ENCODE measurements around the gene PDXDC1. TPM values are rescaled to one million over a fixed set of nuclear protein-coding genes. Genes with fewer than 3 reads are reported as not detected.
"Not testable (repeated sequence)": the region's sequence is repeated elsewhere in the genome, so short reads cannot be mapped to it uniquely, and the experiment has no call there.

Gene PDXDC1
- total RNA-seq, 1 experiment from 2014 or later, result 95.5 TPM

DNA sequence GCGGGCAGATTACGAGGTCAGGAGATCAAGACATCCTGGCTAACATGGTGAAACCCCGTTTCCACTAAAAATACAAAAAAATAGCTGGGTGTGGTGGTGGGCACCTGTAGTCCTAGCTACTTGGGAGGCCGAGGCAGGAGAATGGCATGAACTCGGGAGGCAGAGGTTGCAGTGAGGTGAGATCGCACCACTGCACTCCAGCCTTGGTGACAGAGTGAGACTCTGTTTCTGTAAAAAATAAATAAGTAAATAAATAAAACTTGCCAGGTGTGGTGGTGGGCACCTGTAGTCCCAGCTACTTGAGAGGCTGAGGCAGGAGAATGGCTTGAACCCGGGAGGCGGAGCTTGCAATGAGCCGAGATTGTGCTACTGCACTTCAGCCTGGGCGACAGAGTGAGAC lies 38.1 kb downstream of the PDXDC1 start:
- DNase-seq (ENCODE audit: low read depth), result not testable (repeated sequence)

DNA sequence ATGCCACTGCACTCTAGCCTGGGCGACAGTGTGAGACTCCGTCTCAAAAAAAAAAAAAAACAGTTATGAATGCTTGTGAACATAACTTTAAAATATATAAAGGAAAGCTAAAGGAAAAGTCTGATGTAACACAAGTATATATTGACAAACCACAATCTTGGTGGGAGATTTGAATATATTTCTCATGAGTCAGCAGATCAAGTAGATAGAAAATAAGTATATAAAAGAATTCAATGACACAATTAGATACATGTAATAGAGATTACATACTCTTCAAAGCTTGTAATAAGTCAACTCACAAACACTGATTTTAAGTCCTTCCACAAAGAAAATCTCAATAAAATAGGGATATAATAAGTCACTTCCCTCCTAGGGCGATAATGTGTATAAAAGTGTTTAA lies 40.8 kb downstream of the PDXDC1 start:
- not testable (repeated sequence) for DNase-seq (ENCODE audit: low read depth)

DNA sequence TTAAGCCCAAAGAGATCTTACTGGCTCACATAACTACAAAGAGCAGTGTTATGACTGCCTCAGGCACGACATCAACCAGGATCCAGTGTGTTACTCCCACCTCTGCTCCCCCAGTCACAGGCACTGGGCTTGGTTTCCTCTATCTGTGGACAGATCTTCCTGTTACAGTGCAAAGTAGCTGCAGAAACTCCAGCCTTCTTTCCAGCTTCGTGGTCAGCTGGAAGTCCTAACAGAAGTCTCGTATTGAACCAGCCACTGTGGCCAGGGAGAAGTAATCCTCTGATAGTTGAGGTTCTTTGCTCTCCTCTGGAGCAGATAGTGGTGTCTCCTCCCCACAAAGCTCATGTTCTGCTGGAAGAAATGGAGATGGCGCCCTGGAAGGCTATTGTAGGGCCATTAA lies 41.5 kb downstream of the PDXDC1 start:
- peak; percentile 44 for DNase-seq (ENCODE audit: low read depth)

DNA sequence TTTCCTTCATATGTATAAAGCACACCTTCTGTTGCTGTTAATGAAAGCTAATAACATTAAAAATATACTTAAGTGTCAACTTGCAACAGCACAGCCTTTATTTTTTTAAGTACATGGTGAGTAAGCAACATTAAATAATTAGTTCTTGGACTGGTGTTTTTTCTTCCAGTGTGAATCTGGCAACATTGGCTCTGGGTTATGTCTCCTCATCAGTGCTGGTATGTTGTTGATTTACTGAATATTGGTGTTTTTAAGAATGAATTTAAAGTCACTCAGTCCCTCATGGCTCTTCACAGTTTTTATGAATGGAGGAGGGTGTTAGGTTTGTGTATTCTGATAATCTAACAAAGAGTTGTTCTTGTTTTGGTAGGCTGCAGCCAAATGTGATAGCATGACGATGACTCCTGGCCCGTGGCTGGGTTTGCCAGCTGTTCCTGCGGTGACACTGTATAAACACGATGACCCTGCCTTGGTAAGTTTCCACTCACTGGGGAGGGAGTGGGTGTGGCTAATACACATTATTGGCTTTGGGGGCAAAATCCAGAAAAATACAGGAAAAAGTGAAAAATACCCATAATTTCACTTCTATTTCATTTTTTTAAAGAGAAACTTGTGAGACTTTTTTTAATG lies 42.2 kb downstream of the PDXDC1 start:
- peak; percentile 68 for DNase-seq (ENCODE audit: low read depth)

DNA sequence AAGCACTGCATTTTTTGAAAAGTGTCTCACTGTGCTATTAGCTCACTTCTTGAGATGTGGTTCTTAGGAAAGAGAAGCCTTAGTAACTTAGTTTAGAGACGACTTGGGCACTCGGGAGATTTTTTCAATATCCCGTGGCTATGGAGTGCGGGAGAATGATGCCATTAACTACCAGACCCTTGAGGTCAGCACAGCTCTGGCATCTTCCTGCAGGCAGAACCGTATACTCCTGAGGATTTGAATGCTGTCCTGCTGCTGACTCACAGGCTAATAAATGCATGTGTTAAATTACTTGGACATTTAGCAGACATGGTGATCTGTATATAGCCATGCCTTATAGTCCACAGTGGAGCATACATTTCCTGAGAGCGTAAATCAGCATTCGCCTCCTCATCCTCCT lies 46.6 kb downstream of the PDXDC1 start:
- DNase-seq (ENCODE audit: low read depth), result peak; percentile 67

DNA sequence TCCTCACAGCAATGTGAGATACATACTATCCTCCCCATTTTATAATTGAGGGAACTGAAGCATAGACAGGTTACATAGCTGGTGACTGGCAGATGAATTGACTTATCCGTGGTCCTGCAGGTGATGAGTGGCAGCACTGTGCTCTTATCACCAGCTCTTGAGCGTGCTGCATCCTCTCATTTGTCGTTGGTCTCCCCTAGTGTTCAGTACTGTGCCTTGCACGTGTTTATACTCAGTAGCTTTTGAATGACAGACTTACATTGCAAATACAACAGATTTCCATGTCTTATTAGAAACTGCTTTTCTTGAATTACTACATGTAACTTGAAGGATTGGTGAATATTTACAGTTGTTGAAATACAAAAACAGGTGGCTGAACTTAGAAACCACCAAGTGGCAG lies 47.4 kb downstream of the PDXDC1 start:
- DNase-seq (ENCODE audit: low read depth), result peak; percentile 40

DNA sequence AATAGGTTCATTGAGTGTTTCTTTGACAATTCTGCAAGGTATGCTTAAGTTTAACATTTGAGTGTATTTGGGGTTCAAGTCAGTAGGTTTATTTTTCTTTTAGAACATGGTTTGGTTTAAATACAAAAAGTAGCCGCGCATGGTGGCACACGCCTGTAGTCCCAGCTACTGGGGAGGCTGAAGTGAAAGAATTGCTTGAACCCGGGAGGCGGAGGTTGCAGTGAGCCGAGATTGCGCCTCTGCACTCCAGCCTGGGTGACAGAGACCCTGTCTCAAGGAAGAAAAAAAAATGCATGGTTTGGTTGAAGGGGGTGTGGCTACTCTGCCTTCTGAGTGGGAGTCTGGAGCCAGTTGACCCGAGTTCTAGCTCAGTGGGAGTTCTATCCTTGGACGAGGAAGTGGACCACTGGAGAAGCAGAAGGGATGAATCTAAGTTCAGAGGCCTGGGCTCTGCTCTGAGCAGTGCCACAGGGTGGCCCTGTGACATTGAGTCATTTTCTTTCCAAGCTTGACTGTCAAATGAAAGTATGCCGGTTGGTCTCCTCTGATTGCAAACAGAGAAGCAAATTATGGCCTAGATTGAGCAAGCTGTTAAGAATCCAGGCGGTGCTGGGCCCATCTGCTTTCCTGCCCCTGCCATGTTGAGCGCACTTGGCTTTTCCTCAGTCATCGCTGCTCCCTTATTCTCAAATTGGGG lies 48.7 kb downstream of the PDXDC1 start:
- not testable (repeated sequence) for DNase-seq (ENCODE audit: low read depth)

DNA sequence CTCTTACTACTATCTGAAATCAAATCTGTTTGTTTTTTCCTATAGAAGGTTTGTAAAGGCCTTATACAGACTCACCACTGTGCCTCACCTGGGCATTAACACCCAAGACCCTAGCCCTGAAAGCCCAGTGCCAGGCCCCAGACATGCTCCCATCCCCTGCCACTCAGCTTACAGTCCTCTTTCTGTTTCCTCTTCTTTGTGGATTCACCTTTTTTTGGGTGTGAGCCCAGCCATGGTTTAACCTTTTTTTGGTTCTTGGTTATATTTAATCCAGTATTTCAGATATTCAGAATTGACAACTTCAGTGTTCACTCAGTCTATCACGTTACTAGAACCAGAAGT lies 50.0 kb downstream of the PDXDC1 start:
- DNase-seq (ENCODE audit: low read depth), result not testable (repeated sequence)

DNA sequence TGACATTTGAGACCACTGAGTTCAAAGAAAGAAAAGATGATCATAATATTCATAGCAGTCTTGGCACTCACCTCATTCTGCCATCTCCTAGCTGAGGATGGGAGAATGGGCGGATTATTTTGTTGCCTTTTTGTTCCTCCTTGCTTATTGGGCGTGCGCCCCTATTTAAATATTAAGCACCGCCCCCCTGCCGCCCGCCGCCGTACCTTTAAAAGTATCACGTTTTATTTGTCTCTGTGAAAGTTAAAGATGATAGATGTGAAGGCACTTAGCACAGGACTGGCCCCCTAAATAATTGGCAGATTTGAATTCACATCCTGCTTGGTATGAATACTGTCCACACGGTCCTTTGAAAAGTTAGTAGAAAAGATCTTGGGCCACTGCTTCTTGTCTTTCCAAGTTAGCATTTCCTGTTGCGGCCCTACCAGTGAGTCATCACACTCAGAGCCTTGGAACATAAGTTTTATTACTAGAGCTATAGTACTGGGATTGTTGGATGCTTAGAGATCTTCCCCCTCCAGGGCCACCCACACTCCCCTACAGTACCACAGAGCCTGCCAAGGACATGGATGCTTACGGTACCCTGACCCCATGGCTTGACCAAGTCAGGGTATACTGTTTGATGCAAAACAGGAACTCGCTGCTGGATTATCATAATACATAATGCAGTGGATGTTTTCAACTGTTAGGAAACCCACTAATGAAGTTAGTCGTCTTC lies 50.6 kb downstream of the PDXDC1 start:
- peak; percentile 62 for DNase-seq (ENCODE audit: low read depth)

DNA sequence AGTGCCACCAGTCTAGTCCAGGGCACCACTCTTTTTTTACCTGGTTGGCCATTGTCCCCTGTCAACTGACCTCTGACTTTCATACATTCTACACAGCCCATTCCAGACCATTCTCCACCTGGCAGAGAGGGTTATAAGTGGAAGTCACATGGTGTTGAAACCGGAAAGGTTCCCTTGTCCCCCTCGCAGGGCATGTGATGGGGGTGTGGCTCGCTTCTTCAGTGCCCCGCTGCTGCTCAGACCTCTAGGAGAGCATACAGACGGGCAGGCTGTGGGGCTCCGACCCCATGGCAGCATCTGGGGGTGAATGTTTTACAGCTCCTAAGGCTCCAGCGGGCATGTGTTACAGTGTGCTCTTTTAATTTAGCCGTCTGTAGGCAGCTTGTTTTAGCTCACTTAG lies 52.2 kb downstream of the PDXDC1 start:
- not testable (repeated sequence) for DNase-seq (ENCODE audit: low read depth)

DNA sequence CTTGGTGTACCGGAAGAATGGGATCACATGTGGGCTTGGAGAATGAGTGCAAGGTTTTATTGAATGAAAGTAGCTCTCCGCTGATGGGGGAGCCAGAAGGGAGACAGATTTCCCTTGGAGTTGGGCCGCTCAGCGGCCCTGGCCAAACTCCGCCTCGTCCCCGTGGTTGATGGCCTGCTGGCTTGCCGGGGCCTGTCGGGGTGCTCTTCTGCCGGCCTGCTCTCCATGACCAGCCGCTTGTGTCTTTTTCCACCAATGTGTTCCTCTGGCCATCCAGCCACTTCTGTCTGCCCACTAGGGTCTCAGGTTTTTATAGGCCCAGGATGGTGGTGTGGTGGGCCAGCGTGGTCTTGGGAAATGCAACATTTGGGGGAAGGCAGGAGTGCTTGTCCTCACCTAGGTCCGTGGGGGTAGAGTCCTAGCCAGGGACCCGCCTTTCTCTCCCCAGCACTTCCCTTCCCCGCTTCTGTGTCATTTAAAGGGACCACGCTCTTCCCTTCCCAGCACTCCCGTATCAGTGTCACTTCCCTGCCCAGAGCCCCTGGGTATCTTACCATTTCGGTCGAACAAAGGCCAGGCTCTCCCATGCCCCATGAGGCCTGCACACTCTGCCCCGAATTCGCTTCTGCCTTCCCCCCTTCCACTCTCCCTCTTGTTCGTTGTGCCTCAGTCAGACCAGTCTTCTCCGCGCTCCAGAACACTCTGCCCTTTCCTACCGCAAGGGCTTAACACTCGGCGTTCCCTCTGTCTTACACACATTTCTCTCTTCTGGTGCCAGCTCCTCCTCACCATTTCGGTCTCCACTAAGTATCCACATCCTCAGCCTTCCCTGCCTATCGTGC lies 52.9 kb downstream of the PDXDC1 start:
- DNase-seq (ENCODE audit: low read depth), result not testable (repeated sequence)

DNA sequence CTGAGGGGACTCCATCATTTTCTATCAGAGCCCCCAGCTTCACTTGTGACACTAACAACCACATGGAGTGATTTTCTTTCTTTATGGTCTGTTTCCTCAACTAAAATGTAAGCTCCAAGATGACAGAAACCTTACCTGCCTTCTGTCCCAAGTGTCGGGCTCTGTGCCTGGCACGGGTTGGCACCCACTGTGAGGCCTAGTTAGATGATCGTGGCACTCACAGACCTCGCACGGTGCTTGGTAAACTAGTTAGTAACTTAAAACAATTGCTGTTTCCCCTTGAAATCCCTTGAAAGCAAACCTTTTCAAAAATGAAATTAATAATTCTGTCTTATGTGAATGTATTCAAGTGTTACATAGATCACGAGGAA lies 53.5 kb downstream of the PDXDC1 start:
- DNase-seq (ENCODE audit: low read depth), result not testable (repeated sequence)

DNA sequence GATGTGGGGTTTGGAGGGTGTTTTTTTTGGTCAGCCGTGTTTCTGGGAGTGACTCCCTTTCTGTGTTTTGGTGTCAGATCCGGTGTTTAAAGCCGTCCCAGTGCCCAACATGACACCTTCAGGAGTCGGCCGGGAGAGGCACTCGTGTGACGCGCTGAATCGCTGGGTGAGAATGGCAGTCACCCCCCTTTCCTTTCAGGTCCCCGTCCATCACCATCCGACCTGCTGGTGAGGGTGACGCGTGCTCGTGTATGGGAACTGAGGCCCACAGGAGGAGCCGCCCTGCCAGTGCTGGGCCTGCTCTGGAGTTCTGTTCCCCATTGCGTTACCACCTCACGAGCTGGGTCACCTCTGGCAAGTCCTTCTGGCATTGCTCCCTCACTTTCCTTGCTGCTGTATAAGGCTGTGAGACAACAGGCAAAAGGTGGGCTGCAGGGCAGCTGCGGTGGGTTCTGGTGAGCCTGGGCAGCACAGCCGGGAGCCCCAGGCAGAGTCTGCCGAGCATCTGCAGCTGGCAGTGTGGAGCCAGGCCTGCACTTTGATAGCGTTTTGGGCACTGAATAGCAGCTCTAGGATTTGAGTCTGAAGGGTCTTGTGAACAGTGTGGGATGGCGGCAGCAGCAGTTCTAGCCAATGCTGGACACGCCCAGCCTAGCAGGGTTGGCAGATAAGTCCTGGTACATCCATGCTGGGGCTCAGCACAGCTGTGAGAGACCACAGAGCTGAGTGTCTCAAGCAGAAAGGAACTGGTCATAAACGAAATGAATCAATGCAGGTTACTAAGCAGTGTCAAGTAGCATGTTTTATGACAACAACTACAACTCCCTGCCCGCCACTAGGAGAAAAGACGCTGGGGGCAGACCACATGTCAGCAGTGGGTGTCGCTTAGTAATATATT lies 54.2 kb downstream of the PDXDC1 start:
- peak; percentile 13 for DNase-seq (ENCODE audit: low read depth)

DNA sequence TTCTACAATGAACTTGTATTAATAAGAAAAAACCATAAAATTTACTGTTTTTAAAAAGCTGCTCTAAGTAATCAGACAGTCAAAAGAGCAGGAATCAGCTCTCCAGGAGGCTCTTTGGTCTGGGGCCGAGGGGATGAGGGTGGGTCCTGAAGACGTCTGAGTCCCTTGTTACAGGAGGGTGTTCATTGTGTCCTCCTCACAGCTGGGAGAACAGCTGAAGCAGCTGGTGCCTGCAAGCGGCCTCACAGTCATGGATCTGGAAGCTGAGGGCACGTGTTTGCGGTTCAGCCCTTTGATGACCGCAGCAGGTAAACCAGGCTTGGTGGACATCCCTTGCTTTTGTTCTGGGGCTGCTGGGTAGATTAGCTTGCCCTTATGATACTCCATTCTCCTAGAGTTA lies 54.9 kb downstream of the PDXDC1 start:
- DNase-seq (ENCODE audit: low read depth), result not testable (repeated sequence)

DNA sequence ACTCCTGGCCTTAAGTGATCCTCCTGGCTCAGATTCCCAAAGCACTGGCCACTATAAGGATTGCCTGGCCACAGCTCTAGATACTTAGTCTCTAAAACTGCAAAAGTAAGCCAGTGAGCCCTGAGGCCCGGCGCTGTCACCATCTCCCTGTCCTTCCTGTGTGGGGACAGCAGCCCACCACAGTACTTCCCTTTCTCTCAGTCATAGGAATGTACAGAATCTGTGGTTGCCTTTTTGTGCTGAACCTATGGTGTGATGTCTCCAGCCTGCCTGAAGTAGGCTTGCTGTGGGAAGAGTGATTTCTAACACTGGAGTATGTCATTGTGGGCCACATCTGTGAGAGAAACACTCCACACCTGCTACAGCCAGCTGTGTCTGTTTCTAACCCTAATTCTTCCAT lies 56.4 kb downstream of the PDXDC1 start:
- no peak for DNase-seq (ENCODE audit: low read depth)

DNA sequence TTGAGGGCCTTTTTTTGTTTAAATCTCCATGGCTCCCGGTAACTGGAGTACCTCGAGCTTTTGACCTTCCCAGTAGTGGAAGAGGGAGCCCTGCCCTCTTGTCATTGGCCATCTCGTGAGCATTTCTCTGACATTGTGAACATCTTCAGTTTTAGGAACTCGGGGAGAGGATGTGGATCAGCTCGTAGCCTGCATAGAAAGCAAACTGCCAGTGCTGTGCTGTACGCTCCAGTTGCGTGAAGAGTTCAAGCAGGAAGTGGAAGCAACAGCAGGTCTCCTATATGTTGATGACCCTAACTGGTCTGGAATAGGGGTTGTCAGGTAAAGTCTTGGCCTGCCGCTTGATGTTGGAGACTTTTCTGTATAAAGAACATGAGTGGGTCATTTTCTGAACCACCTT lies 56.8 kb downstream of the PDXDC1 start:
- DNase-seq (ENCODE audit: low read depth), result no peak

DNA sequence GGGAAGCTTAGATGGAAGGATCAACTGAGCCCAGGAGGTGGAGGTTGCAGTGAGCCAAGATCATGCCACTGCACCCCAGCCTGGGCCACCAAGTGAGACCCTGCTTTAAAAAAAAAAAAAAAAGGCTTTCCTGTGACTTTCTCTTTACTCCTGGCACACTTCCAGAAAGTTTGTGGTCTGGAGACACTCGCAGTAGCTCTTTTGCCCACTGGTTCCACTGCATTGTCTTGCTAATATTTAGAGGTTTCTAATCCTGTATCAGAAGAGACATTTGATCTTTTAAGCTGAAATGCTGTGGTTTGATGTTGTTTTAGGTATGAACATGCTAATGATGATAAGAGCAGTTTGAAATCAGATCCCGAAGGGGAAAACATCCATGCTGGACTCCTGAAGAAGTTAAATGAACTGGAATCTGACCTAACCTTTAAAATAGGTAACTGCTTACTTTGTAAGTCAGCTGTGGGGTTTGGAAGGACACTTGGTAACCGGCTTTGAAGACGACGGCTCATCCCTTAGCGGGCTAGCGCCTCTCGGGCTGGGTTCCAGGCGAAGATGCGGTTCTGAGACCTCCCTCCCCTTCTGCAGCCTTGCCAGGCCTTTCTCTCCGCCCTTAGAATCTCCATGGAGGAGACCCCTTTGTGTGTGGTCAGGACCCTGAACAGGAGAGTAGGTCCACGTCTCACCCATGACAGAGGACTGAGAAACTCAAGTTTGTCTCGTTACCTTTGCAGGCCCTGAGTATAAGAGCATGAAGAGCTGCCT lies 57.9 kb downstream of the PDXDC1 start:
- DNase-seq (ENCODE audit: low read depth), result peak; percentile 58

DNA sequence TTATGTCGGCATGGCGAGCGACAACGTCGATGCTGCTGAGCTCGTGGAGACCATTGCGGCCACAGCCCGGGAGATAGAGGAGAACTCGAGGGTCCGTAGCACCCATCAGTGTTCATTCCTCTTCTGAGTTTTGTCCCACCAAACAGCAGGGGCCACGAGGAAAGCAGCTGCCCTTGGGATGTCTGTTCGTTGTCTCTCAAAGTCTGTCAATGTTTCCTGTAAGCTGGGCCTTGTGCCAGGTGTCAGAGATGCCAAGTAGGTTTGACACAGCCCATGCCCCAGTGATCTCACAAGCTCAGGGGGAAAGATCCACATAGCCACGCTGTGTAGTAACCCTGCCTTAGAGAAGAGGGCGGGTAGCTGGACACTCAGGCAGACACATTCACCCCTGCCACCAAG lies 58.5 kb downstream of the PDXDC1 start:
- no peak for DNase-seq (ENCODE audit: low read depth)

DNA sequence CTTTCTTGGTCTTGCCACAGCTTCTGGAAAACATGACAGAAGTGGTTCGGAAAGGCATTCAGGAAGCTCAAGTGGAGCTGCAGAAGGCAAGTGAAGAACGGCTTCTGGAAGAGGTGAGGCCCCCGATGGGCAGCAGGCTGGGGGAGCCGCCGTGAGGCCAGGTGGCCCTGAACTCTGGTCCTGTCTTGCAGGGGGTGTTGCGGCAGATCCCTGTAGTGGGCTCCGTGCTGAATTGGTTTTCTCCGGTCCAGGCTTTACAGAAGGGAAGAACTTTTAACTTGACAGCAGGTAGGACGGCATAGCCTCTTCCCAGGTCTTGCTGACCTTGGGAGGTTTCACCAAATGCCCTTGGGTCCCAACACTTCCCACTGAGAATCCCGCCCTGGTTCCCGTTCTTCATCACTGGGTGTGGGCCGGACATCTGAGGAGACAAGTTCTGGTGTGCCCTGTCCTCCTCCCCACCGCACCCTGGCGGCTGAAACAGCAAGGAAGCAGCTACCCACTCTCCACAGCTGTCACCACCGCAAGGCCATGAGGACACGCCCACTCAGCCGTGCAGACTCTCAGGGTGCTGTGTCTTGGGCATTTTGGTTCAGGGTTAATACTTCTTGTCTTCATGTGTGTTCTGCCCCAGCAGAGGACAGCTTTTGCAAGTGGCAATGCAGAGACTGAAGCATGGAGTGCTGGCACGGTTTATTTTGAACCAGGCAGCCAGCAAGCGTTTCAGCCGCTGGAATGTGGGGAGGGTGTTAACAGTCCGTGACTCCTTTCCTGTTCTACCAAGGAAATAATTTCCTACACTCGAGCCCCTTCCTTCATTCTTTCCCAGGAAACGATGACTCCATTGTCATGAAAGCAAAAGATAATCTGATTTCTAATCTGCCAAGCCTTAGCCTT lies 59.7 kb downstream of the PDXDC1 start:
- DNase-seq (ENCODE audit: low read depth), result no peak
